Measurements from ENCODE around the gene PHACTR1. TPM values are rescaled to one million over a fixed set of nuclear protein-coding genes. Genes with fewer than 3 reads are reported as not detected.

Gene PHACTR1
- total RNA-seq, 1 donor from 2014 or later: 8.5 TPM

DNA sequence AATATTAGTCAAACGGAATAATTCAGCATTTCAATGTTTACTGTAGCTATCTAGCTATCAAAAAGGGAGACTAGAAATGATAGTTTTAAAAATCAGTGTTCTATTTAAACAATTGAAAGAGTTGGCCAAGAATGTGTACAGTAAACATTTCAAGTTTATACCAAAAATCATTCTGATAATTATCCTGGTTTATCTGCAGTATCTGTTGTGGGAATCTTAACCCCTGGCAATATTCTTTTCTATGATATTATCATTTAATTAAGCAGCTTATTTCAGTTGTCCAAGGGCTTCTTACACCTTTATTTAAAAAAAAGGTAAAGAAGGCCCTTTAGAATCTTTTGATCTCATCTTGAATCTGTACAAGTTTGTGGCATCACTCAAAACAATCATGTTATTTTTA, 125.1 kb downstream of the PHACTR1 start:
- TF ChIP-seq EZH2 (IDR thresholded peaks at IDR 0.05; ENCODE audit: insufficient read depth, low read length): no peak
- TF ChIP-seq, protein P1, sequence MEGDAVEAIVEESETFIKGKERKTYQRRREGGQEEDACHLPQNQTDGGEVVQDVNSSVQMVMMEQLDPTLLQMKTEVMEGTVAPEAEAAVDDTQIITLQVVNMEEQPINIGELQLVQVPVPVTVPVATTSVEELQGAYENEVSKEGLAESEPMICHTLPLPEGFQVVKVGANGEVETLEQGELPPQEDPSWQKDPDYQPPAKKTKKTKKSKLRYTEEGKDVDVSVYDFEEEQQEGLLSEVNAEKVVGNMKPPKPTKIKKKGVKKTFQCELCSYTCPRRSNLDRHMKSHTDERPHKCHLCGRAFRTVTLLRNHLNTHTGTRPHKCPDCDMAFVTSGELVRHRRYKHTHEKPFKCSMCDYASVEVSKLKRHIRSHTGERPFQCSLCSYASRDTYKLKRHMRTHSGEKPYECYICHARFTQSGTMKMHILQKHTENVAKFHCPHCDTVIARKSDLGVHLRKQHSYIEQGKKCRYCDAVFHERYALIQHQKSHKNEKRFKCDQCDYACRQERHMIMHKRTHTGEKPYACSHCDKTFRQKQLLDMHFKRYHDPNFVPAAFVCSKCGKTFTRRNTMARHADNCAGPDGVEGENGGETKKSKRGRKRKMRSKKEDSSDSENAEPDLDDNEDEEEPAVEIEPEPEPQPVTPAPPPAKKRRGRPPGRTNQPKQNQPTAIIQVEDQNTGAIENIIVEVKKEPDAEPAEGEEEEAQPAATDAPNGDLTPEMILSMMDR (IDR thresholded peaks at IDR 0.05; ENCODE audit: insufficient read depth, low read depth, low read length): no peak
- H3K4me3 Mint-ChIP-seq (ENCODE audit: unreplicated experiment): no peak overlapping the region
- Histone ChIP-seq H3K27me3 (ENCODE audit: insufficient read depth, low read length) (no peaks in the 10 kb centered on the region), H3K4me2 (ENCODE audit: low read length) (no peak overlapping the region), H2AFZ (ENCODE audit: low read depth, low read length) (no peak overlapping the region), H3K27ac (ENCODE audit: low read depth, low read length) (no peak overlapping the region), H4K20me1 (ENCODE audit: insufficient read depth, low read length) (no peaks in the 10 kb centered on the region), H3K9me3 (ENCODE audit: insufficient read depth, low read depth, low read length) (peaks cover 8% of the 10 kb centered on the region), H3K36me3 (ENCODE audit: insufficient read depth, low read length) (no peaks in the 10 kb centered on the region), H3K9ac (ENCODE audit: low read length) (no peak overlapping the region), H3K79me2 (ENCODE audit: insufficient read depth, low read length) (no peaks in the 10 kb centered on the region), H3K4me3 (ENCODE audit: insufficient read depth, low read depth, low read length) (no peak overlapping the region), H3K4me1 (ENCODE audit: insufficient read depth, low read length) (no peaks in the 10 kb centered on the region)
- no peak for FAIRE-seq
- peaks cover 2% of the 10 kb centered on the region for H3K36me3 Mint-ChIP-seq (ENCODE audit: low read depth, unreplicated experiment)
- H3K4me1 Mint-ChIP-seq (ENCODE audit: low read depth, unreplicated experiment): peaks cover 2% of the 10 kb centered on the region
- no peaks in the 10 kb centered on the region for H3K27me3 Mint-ChIP-seq (ENCODE audit: low read depth, unreplicated experiment)
- no peak for DNase-seq (ENCODE audit: low read depth)
- H3K27ac Mint-ChIP-seq (ENCODE audit: unreplicated experiment): no peak overlapping the region
- H3K9me3 Mint-ChIP-seq (ENCODE audit: unreplicated experiment): peaks cover 10% of the 10 kb centered on the region

DNA sequence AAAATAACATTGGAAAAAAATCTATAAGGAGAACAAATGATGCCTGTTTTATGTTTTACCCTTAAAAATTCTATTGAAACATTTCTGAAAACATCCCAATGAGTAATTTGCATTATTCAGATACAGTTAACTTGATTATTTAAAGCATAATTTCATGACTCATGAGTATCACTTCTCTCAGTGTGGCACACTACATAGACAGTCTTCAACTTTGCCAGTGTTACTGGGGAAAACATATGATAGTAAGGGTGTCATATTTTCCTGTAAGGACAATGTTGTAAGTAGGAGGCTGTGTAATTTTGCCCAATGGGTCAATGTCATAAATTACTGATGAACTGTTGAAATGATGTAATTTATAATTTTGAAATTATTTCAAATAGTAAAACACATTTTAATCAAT, 125.5 kb downstream of the PHACTR1 start:
- no peak for TF ChIP-seq EZH2 (IDR thresholded peaks at IDR 0.05; ENCODE audit: insufficient read depth, low read length)
- TF ChIP-seq, protein P1 (IDR thresholded peaks at IDR 0.05; ENCODE audit: insufficient read depth, low read depth, low read length): no peak
- Histone ChIP-seq H3K4me1 (ENCODE audit: insufficient read depth, low read length) (no peaks in the 10 kb centered on the region), H3K4me2 (ENCODE audit: low read length) (no peak overlapping the region), H3K79me2 (ENCODE audit: insufficient read depth, low read length) (no peaks in the 10 kb centered on the region), H3K9ac (ENCODE audit: low read length) (no peak overlapping the region), H3K27me3 (ENCODE audit: insufficient read depth, low read length) (no peaks in the 10 kb centered on the region), H4K20me1 (ENCODE audit: insufficient read depth, low read length) (no peaks in the 10 kb centered on the region), H3K36me3 (ENCODE audit: insufficient read depth, low read length) (no peaks in the 10 kb centered on the region), H3K9me3 (ENCODE audit: insufficient read depth, low read depth, low read length) (peaks cover 8% of the 10 kb centered on the region), H3K27ac (ENCODE audit: low read depth, low read length) (no peak overlapping the region), H3K4me3 (ENCODE audit: insufficient read depth, low read depth, low read length) (no peak overlapping the region), H2AFZ (ENCODE audit: low read depth, low read length) (no peak overlapping the region)
- no peak overlapping the region for H3K4me3 Mint-ChIP-seq (ENCODE audit: unreplicated experiment)
- DNase-seq (ENCODE audit: low read depth) (no peak), FAIRE-seq (no peak)
- H3K9me3 Mint-ChIP-seq (ENCODE audit: unreplicated experiment): peaks cover 8% of the 10 kb centered on the region
- H3K27ac Mint-ChIP-seq (ENCODE audit: unreplicated experiment): no peak overlapping the region
- H3K27me3 Mint-ChIP-seq (ENCODE audit: low read depth, unreplicated experiment): no peaks in the 10 kb centered on the region
- peaks cover 2% of the 10 kb centered on the region for H3K36me3 Mint-ChIP-seq (ENCODE audit: low read depth, unreplicated experiment)
- H3K4me1 Mint-ChIP-seq (ENCODE audit: low read depth, unreplicated experiment): no peaks in the 10 kb centered on the region

GRCh38 chr6:12842658-12843057, 126.1 kb downstream of the PHACTR1 start:
- H3K27ac ChIP-seq (ENCODE audit: low read depth, low read length): no peak overlapping the region
- H3K79me2 ChIP-seq (ENCODE audit: insufficient read depth, low read length): no peaks in the 10 kb centered on the region
- H4K20me1 ChIP-seq (ENCODE audit: insufficient read depth, low read length): no peaks in the 10 kb centered on the region
- DNase-seq (ENCODE audit: low read depth) (no peak), FAIRE-seq (no peak)
- H3K4me1 ChIP-seq (ENCODE audit: insufficient read depth, low read length): no peaks in the 10 kb centered on the region
- no peak overlapping the region for H3K4me2 ChIP-seq (ENCODE audit: low read length)
- H2AFZ ChIP-seq (ENCODE audit: low read depth, low read length): no peak overlapping the region
- Mint-ChIP-seq H3K4me3 (ENCODE audit: unreplicated experiment) (no peak overlapping the region), H3K4me1 (ENCODE audit: low read depth, unreplicated experiment) (no peaks in the 10 kb centered on the region), H3K27me3 (ENCODE audit: low read depth, unreplicated experiment) (no peaks in the 10 kb centered on the region), H3K36me3 (ENCODE audit: low read depth, unreplicated experiment) (peaks cover 2% of the 10 kb centered on the region), H3K9me3 (ENCODE audit: unreplicated experiment) (peaks cover 6% of the 10 kb centered on the region), H3K27ac (ENCODE audit: unreplicated experiment) (no peak overlapping the region)
- no peak overlapping the region for H3K9ac ChIP-seq (ENCODE audit: low read length)
- H3K4me3 ChIP-seq (ENCODE audit: insufficient read depth, low read depth, low read length): no peak overlapping the region
- no peaks in the 10 kb centered on the region for H3K36me3 ChIP-seq (ENCODE audit: insufficient read depth, low read length)
- no peaks in the 10 kb centered on the region for H3K27me3 ChIP-seq (ENCODE audit: insufficient read depth, low read length)
- peaks cover 5% of the 10 kb centered on the region for H3K9me3 ChIP-seq (ENCODE audit: insufficient read depth, low read depth, low read length)
- TF ChIP-seq, protein P1 (IDR thresholded peaks at IDR 0.05; ENCODE audit: insufficient read depth, low read depth, low read length): no peak
- TF ChIP-seq EZH2 (IDR thresholded peaks at IDR 0.05; ENCODE audit: insufficient read depth, low read length): no peak

All from astrocyte (in vitro differentiated cells and primary cell).